ENCODE data around the gene SEC14L3.
"Not testable (repeated sequence)": the region's sequence is repeated elsewhere in the genome, so short reads cannot be mapped to it uniquely, and the experiment has no call there.

SEC14L3 gene

DNA sequence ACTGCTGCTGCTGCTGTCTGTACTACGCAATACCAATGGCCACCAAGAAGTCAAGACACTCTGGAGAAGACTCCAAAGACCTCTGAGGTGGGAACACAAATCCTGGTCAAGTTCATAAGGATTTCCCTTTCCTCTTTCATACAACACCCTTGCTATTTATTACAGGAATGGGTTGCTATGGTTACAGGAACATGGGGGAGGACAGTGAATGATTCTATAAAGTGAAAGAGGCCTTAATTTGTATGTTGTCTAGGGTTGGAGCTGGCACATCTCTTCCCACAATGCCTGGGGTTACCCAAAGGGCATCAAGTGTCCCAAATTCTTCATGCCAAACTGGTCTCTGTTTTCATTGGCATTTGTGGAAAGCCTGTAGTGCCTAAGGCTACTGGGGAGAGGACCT lies 11.4 kb upstream of the SEC14L3 start:
- Histone ChIP-seq H3K27ac (no peak overlapping the region), H3K4me3 (no peak overlapping the region), H3K9me3 (ENCODE audit: low read depth, low read length) (no peaks in the 10 kb centered on the region), H3K36me3 (ENCODE audit: insufficient read depth, low read length) (no peaks in the 10 kb centered on the region), H3K9ac (ENCODE audit: insufficient read length) (no peak overlapping the region)
- TF ChIP-seq POLR2AphosphoS5 (IDR thresholded peaks at IDR 0.05; ENCODE audit: borderline replicate concordance, low read depth, low read length) (no peak), EZH2 (IDR thresholded peaks at IDR 0.05) (no peak), FOXP2 (optimal IDR thresholded peaks at IDR 0.05; ENCODE audit: control extremely low read depth, extremely low read length, insufficient read depth) (no peak)
- no peak for DNase-seq (ENCODE audit: low read depth, low spot score)

DNA sequence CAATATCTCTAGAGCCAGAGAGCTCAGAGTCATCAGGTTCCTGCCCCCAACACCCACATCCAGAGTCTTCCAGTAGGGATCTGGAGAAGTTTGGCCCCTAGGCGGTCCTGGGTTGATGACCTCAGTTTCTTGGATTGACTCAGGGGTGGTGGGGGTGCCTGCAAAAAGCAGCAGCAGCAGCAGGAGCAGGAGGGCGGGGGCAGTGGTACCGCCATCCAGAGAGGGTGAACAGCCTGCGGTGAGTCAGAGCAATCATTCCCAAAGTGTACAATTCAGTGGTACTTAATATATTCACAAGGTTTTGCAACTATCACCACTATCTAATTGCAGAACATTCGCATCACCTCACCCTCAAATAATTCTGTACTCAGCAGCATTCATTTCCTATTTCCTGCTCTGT lies 9.9 kb upstream of the SEC14L3 start:
- TF ChIP-seq FOXP2 (optimal IDR thresholded peaks at IDR 0.05; ENCODE audit: control extremely low read depth, extremely low read length, insufficient read depth) = no peak
- TF ChIP-seq POLR2AphosphoS5 (IDR thresholded peaks at IDR 0.05; ENCODE audit: borderline replicate concordance, low read depth, low read length) = no peak
- TF ChIP-seq EZH2 (IDR thresholded peaks at IDR 0.05) = no peak
- H3K9ac ChIP-seq (ENCODE audit: insufficient read length) = no peak overlapping the region
- H3K36me3 ChIP-seq (ENCODE audit: insufficient read depth, low read length) = no peaks in the 10 kb centered on the region
- no peak for DNase-seq (ENCODE audit: low read depth, low spot score)
- no peaks in the 10 kb centered on the region for H3K9me3 ChIP-seq (ENCODE audit: low read depth, low read length)
- no peak overlapping the region for H3K4me3 ChIP-seq
- H3K27ac ChIP-seq = no peak overlapping the region

DNA sequence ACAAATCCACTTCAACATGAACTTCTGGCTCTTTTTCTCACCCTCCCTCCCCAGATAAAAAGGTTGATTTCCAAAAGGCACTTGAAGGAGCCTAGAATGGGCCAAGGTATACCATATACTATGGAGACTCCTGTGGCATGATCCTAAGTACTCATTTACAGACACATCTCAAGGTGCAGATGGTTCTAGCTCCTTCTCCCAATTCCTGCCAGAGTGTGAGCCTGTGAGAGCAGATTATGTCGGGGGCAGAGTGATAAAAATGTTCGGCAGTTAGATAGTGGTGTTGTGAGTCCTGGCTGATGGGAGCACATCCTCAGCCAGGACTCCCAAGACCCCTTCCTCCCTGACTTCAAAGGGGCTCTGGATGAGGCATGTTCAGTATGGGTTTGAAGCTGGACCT lies 8.2 kb upstream of the SEC14L3 start:
- H3K27ac ChIP-seq = no peak overlapping the region
- no peak for TF ChIP-seq POLR2AphosphoS5 (IDR thresholded peaks at IDR 0.05; ENCODE audit: borderline replicate concordance, low read depth, low read length)
- TF ChIP-seq EZH2 (IDR thresholded peaks at IDR 0.05) = no peak
- TF ChIP-seq FOXP2 (optimal IDR thresholded peaks at IDR 0.05; ENCODE audit: control extremely low read depth, extremely low read length, insufficient read depth) = no peak
- H3K36me3 ChIP-seq (ENCODE audit: insufficient read depth, low read length) = no peaks in the 10 kb centered on the region
- no peaks in the 10 kb centered on the region for H3K9me3 ChIP-seq (ENCODE audit: low read depth, low read length)
- no peak overlapping the region for H3K9ac ChIP-seq (ENCODE audit: insufficient read length)
- DNase-seq (ENCODE audit: low read depth, low spot score) = no peak
- no peak overlapping the region for H3K4me3 ChIP-seq

DNA sequence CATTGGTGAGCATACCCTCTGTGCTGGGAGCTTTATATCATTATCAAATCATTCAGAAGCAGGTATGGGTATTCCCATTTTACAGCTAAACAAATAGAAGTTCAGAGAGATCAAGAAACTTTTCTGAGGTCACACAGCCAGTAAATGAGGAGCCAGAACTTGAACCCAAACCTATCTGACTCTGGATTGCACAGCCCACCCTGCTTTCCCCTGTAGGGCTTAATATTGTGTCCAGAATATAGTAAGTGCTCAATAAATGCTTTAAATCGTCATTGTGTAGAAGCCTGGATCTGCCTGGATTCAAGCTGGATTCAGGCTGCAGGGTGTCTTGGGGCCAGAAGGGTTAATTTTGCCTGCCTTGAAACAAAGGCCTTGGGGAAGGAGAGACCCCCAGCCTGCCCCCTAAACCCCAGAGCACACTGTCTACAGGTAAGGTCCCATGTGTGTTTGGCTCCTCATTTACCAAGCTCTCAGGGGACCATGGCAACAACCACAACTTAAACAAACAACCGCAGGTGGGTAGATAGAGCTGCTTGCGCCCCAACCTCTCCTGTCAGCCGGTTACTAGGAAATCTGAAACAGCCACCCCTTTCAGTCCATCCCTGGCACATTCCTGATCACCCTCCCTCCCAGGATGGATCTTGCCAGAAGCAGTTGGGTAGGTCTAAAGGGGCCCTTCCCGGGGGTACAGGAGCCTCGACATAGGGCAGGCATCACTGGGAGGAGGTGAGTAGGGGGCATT lies 3.0 kb upstream of the SEC14L3 start:
- no peaks in the 10 kb centered on the region for H3K9me3 ChIP-seq (ENCODE audit: low read depth, low read length)
- H3K9ac ChIP-seq (ENCODE audit: insufficient read length) = no peak overlapping the region
- DNase-seq (ENCODE audit: low read depth, low spot score) = no peak
- H3K27ac ChIP-seq = no peak overlapping the region
- TF ChIP-seq EZH2 (IDR thresholded peaks at IDR 0.05) (no peak), POLR2AphosphoS5 (IDR thresholded peaks at IDR 0.05; ENCODE audit: borderline replicate concordance, low read depth, low read length) (no peak), FOXP2 (optimal IDR thresholded peaks at IDR 0.05; ENCODE audit: control extremely low read depth, extremely low read length, insufficient read depth) (no peak)
- H3K36me3 ChIP-seq (ENCODE audit: insufficient read depth, low read length) = no peaks in the 10 kb centered on the region
- no peak overlapping the region for H3K4me3 ChIP-seq

DNA sequence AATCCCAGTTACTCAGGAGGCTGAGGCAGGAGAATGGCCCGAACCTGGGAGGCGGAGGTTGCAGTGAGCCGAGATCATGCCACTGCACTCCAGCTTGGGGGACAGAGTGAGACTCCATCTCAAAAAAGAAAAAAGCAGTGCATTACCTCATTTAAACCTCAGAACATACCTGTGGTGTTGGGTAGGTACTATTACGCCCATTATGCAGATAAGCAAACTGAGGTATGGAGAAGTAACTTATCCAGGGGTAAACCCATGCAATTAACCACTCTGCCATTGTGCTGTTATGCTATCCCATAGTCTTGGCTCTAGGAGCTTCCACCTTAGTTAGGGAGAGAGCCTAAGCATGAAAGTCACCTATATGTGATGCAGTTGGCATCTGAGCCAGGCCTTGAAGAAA lies 2.3 kb upstream of the SEC14L3 start:
- no peaks in the 10 kb centered on the region for H3K36me3 ChIP-seq (ENCODE audit: insufficient read depth, low read length)

DNA sequence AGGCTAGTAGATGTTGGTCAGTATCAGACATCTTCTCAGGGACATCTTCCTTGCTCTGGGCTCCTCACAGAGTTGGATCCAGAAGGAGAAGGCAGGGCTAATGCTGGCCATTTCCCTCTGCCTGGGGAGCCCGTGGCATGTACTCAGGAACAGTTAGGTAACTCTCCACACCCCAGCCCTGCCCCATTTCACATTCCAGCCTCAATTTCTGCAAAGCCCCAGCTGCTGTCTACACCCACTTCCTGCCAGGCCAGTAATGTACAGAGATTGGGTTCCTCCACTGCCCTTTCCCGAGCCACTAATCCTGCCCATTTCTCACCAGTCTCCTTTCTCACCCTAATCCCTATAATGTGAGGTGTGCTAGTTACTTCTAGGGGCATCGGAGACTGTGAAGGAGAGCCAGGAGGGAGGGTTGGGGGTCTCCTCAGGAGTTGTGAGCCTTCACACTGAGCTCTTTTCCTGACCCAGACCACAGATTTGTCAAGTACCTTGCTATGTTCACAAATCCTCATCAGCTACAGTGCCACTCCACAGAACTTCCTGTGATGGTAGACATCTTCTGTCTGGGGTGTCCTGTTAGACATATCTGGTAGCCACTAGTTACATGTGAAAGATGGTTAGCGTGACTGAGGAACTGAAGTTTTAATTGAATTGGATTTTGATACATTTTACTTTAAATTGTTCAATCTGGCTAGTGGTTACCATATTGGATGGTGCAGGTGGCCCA lies 1.3 kb upstream of the SEC14L3 start:
- H3K36me3 ChIP-seq (ENCODE audit: insufficient read depth, low read length) = no peaks in the 10 kb centered on the region
- no peaks in the 10 kb centered on the region for H3K9me3 ChIP-seq (ENCODE audit: low read depth, low read length)
- H3K4me3 ChIP-seq = no peak overlapping the region
- H3K9ac ChIP-seq (ENCODE audit: insufficient read length) = no peak overlapping the region
- H3K27ac ChIP-seq = no peak overlapping the region
- TF ChIP-seq EZH2 (IDR thresholded peaks at IDR 0.05) (no peak), POLR2AphosphoS5 (IDR thresholded peaks at IDR 0.05; ENCODE audit: borderline replicate concordance, low read depth, low read length) (no peak), FOXP2 (optimal IDR thresholded peaks at IDR 0.05; ENCODE audit: control extremely low read depth, extremely low read length, insufficient read depth) (no peak)
- no peak for DNase-seq (ENCODE audit: low read depth, low spot score)

More for the DNA sequence above, 2.3 kb upstream of the SEC14L3 start:
- no peak overlapping the region for H3K4me3 ChIP-seq
- H3K27ac ChIP-seq = no peak overlapping the region
- TF ChIP-seq POLR2AphosphoS5 (IDR thresholded peaks at IDR 0.05; ENCODE audit: borderline replicate concordance, low read depth, low read length) (no peak), FOXP2 (optimal IDR thresholded peaks at IDR 0.05; ENCODE audit: control extremely low read depth, extremely low read length, insufficient read depth) (no peak), EZH2 (IDR thresholded peaks at IDR 0.05) (no peak)
- H3K9me3 ChIP-seq (ENCODE audit: low read depth, low read length) = no peaks in the 10 kb centered on the region
- no peak for DNase-seq (ENCODE audit: low read depth, low spot score)
- no peak overlapping the region for H3K9ac ChIP-seq (ENCODE audit: insufficient read length)

DNA sequence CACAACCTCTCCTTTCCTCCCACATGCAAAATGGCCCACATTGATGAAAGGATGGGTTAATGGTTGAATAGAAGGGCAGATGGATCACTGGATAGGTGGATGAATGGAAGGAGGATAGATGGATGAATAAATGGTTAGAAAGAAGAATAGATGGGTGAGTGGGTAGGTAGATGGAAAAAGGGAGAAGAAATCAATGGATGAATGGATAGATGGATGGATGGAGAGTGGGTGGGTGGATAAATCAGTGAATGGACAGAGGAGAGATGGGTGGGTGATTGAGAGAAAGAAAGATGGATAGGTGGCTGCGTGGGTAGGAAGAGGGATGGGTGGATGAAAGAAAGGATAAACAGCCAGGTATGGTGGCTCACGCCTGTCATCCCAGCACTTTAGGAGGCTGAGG lies 1.2 kb downstream of the SEC14L3 start:
- Histone ChIP-seq H3K9ac (ENCODE audit: insufficient read length) (no peak overlapping the region), H3K4me3 (no peak overlapping the region), H3K36me3 (ENCODE audit: insufficient read depth, low read length) (no peaks in the 10 kb centered on the region), H3K9me3 (ENCODE audit: low read depth, low read length) (no peaks in the 10 kb centered on the region), H3K27ac (no peak overlapping the region)
- no peak for TF ChIP-seq EZH2 (IDR thresholded peaks at IDR 0.05)
- no peak for TF ChIP-seq FOXP2 (optimal IDR thresholded peaks at IDR 0.05; ENCODE audit: control extremely low read depth, extremely low read length, insufficient read depth)
- TF ChIP-seq POLR2AphosphoS5 (IDR thresholded peaks at IDR 0.05; ENCODE audit: borderline replicate concordance, low read depth, low read length) = no peak
- DNase-seq (ENCODE audit: low read depth, low spot score) = no peak

DNA sequence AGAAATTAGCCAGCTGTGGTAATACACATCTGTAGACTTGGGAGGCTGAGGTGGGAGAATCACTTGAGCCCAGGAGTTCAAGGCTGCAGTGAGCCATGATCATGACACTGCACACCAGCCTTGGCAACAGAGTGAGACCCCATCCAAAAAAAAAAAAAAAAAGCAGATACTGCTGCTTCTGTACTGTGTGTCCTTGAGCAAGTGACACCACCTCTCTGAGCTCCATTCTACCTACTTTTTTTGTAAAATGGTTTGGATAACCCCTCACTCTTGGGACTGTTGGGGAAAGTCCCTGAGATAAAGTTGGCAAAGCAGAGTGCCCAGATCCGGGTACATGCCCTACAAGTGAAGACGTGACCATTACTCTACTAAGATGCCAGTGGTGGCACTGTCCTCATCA lies 2.7 kb downstream of the SEC14L3 start:
- DNase-seq (ENCODE audit: low read depth, low spot score) = no peak
- TF ChIP-seq EZH2 (IDR thresholded peaks at IDR 0.05) (no peak), POLR2AphosphoS5 (IDR thresholded peaks at IDR 0.05; ENCODE audit: borderline replicate concordance, low read depth, low read length) (no peak)

DNA sequence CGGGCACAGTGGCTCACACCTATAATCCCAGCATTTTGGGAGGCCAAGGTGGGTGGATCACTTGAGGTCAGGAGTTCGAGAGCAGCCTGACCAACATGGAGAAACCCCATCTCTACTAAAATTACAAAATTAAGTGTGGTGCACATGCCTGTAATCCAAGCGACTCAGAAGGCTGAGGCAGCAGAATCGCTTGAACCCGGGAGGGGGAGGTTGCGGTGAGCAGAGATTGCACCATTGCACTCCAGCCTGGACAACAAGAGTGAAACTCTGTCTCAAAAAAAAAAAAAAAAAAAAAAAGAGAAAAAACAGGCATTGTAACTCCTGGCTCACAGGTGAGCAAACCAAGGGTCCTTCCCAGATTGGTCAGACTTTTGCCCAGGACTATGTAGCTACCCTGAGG lies 11.3 kb downstream of the SEC14L3 start:
- H3K4me3 ChIP-seq; H3K27ac ChIP-seq; H3K9me3 ChIP-seq (ENCODE audit: low read depth, low read length); H3K36me3 ChIP-seq (ENCODE audit: insufficient read depth, low read length); DNase-seq (ENCODE audit: low read depth, low spot score); H3K9ac ChIP-seq (ENCODE audit: insufficient read length): not testable (repeated sequence)

More for the DNA sequence above, 2.7 kb downstream of the SEC14L3 start:
- no peaks in the 10 kb centered on the region for H3K36me3 ChIP-seq (ENCODE audit: insufficient read depth, low read length)
- H3K4me3 ChIP-seq = no peak overlapping the region
- no peak overlapping the region for H3K27ac ChIP-seq
- H3K9me3 ChIP-seq (ENCODE audit: low read depth, low read length) = no peaks in the 10 kb centered on the region
- H3K9ac ChIP-seq (ENCODE audit: insufficient read length) = no peak overlapping the region
